GM19025 (cell line): ENCODE data around the gene MASTL.
"Not testable (repeated sequence)": the region's sequence is repeated elsewhere in the genome, so short reads cannot be mapped to it uniquely, and the experiment has no call there.

ENCODE experiments used
- ATAC-seq: cut with Tn5 transposase; IDR thresholded peaks from one replicate; pipeline ENCODE4 v1.9.1; 2021; ENCODE audit warnings: mild to moderate bottlenecking, low read depth, moderate library complexity; ENCODE audit not compliant: unreplicated experiment

Gene MASTL

DNA sequence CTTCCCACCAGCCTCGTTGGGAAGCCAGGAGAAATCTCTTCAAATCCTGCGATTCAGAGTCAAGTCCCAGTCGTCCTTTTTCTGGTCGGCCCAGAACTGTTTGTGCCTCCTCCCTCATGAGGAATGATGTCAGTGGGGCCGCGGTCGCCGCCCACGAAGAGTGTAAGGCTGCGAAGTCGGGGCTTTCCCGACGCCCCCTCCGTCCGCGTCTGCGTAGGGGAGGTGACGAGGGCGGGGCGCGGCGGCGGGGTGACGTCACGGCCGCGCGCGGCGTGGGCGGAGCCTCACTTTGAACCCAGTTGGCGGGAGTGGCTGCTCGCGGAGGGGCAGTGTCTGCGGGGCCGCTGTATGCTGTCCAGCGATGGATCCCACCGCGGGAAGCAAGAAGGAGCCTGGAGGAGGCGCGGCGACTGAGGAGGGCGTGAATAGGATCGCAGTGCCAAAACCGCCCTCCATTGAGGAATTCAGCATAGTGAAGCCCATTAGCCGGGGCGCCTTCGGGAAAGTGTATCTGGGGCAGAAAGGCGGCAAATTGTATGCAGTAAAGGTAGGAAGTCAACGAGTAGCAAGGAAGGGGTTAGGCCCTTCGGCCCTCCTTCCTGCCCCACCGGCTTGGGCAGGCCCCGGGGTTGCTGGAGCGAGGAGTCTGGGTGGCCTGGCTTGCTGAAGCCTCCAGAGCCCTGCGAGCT, at the start of gene MASTL:
Gene MASTL, plus strand, starts transcription at position 287 of the 689 bp plus-strand sequence. Its CDS starts 75 bp downstream, at position 362.
- ATAC-seq: peak; percentile 83

DNA sequence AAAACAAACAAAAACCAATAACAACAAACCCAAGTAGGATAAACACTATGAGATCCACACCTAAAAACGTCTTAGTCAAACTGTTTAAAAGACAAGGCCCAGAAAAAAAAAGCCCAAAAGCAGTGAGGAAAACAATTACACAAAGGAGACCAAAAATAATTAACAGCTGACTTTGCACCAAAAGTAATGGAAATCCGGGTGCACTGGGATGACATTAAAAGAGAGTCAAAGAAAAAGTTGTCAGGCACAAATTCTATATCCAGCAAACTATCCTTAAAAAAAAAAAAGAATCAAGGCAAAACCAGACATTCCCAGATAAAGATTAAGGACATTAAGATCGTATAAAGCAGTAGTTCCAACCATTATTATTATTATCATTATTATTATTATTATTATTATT, 47.0 kb upstream of the MASTL start:
- no peak for ATAC-seq

DNA sequence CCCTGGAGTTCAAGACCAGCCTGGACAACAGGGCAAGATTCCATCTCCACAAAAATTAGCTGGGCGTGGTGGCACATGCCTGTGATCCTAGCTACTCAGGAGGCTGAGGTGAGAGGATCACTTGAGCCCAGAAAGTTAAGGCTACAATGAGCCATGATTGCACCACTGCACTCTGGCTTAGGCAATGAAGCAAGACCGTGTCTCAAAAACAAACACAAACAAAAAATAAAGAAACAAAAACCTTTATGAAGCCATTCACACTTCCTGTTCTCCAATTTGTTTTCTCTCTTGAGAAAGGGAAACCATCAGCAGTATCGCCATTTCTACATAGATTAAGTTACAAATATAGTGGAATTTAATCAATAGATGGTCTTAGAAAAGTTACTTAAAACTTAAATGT, 20.8 kb upstream of the MASTL start:
- ATAC-seq: no peak

DNA sequence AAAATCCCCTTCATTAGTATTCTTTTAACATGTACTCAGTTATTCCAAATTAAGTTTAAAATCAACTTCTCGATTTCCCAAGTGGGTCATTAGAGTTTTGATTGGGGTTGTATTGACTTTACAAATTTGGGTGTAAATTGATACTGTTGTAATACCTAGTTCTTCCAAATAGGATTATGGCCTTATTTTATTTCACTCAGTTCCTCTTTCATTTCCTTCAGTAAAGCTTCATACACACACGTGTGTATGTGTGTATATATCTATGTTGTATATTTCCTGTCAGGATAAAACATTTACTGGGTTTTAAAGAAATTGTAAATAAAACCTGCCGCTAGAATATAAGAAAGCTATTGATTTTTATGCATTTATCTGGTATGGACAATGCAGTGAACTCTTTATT, 16.9 kb upstream of the MASTL start:
- no peak for ATAC-seq

DNA sequence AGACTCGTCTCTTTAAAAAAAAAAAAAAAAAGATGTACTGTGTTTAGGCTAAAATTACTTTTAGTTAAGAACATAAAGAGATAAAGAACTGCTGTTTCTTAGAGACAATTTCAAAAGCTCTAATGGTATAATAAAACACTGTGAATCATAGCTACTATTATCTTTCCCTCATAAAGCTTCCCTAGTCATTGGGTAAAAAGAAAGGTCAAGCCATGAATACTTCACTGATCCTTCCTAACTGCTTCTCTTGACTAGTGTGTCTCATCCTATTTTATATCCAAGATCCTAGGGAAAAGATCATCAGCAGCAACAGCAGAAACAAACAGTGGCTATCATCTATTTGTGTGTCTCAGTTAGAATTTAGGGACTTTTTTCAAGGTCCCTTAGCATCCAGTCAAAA, 11.5 kb upstream of the MASTL start:
- no peak for ATAC-seq

DNA sequence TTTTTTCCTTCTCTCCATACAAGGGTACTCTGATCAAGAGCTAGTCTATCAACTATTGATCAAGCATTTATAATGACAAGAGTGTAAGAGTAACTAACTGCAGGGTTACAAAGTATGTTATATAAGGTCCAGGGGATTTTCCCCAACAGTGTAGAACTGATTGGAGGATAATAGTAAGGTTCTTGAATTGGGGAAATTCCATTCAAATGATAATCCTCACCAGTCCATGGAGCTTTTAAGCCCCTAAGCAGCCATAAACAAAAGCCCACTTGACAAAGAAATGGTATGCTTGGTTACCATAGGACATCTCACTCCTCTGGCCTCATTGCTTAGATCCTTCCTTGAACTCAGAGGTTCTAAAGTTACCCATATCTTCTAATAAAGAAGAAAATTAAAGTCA, 9.2 kb upstream of the MASTL start:
- no peak for ATAC-seq

DNA sequence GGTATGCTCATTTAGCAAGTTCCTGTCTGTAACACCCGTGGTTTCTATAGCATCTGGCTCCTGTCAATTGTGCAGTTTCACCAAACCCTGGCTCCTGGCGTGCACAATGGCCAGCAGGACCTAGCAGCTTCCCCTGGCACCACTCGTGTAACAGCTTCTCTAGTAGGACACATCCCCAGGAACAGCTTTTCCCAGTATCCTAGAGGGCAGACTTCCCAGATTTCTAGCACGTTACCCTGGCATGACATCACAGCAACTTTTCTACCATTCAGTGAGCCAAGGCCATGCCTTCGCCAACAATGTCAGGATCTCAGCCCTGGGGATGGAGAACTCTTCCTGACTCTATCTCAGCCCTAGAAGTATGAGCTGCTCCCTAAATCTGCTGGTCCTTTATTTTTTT, 7.5 kb upstream of the MASTL start:
- ATAC-seq: no peak

DNA sequence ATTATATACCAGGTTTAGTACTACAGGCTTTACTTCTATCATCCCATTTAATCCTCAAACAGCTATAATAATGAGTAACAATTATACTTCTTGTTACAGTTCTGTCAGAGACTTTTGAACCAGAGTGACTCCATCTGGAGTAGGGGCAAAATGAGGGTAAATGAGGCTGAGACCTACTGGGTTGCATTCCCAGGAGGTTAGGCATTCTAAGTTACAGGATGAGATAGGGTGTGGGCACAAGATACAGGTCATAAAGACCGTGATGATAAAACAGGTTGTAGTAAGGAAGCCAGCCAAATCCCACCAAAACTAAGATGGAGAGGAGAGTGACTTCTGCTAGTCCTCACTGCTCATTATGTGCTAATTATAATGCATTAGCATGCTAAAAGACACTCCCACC, 4.9 kb upstream of the MASTL start:
- ATAC-seq: no peak

DNA sequence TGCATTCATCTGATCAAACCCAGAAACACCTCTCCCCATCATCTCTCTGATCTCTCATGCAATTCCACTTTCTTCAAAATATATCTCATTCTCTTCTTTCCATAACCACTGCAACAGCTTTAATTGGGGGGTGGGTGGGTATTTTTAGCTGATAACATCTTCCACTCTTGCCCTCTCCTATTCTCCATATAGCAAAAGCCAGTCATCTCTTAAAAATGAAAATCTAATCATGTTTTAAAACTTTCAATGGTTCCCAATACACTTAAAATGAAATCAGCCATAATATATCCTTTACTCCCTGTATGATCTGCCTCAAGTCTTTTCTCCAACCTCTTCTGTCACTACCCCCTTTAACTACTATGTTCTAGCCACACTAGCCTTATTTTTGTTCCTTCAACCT, 2.5 kb upstream of the MASTL start:
- ATAC-seq: no peak

DNA sequence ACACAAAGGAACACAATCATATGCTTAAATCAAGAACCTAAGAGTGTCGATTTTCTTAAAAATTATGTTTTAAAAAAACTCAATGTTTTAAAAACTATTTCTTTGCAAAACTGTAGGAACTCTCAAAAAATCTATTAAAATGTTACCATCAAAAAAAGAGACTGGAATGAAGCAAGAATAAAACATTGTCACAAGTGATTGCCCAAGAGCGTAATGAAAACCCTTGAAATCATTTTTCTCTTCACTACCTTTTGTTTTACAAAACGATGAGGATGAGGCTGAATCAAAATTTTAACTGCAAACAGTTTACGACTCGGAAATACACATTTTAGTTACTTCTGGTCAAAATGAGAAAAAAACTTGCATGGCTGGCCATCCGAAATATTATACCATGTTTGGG, 1.8 kb upstream of the MASTL start:
- ATAC-seq: no peak

DNA sequence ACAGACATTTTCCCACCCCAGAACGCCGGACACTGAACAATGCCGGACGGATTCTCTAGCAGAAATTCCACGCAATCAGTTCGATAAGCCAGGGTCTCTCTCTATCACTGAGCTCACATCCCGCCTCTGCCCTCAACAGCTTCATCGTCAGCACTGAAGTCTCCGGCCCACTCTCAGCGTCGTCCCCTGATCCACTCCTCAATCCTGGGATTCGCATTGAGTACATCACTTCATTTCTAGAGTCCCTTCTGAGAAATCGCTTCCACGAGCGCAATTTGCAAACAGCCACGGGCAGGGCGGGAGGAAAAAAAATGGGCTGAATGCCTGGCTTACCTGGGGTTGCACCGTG, 1.3 kb upstream of the MASTL start:
- peak; percentile 4 for ATAC-seq

DNA sequence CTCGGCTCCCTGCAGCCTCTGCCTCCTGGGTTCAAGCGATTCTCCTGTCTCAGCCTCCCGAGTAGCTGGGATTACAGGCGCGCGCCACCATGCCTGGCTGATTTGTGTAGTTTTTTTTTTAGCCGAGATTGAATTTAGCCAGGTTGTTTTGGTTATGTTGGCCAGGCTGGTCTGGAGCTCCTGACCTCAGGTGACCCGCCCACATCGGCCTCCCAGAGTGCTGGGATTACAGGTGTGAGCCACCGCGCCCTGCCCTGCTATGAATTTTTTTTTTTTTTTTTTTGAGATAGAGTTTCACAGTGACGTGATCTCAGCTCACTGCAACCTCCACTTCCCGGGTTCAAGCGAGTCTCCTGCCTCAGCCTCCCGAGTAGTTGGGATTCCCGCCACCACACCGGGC, 1.4 kb downstream of the MASTL start:
- ATAC-seq: not testable (repeated sequence)

DNA sequence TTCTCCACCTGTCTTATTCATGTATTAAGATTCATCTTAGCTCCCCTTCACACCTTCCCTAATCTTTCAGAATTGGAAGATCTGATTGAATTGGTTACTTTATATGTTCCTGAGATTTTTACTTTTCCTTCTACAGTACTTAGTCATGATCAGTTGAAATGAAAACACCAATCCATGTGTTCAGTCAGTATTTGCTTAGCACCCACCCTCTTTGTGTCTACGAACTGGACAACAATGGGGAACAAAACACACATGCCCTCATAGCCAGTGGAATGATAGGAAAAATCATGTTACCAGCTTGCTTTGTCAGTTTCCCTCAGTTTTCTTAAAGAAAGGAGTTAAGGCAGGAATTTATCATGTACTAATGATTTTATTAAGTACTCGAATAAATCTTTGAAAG, 2.0 kb downstream of the MASTL start:
- ATAC-seq: no peak

DNA sequence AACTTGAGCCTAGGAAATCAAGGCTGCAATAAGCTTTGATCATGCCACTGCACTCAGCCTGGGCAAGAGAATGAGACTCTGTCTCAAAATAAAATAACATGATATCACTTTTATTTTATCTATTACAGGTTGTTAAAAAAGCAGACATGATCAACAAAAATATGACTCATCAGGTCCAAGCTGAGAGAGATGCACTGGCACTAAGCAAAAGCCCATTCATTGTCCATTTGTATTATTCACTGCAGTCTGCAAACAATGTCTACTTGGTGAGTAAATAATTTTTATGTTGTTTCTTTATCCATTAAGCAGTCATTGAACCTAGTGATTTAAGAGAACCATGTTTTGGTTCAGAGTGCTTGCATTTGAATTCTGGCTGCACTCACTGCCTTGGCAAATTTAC, 3.3 kb downstream of the MASTL start:
- no peak for ATAC-seq

DNA sequence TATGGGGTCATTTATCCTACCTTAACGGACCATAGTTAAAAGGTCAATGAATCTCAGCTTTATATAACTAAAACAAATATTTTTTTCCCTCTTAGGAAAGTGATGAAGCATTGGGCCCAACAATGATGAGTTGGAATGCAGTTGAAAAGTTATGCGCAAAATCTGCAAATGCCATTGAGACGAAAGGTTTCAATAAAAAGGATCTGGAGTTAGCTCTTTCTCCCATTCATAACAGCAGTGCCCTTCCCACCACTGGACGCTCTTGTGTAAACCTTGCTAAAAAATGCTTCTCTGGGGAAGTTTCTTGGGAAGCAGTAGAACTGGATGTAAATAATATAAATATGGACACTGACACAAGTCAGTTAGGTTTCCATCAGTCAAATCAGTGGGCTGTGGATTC, 14.7 kb downstream of the MASTL start:
- ATAC-seq: no peak

DNA sequence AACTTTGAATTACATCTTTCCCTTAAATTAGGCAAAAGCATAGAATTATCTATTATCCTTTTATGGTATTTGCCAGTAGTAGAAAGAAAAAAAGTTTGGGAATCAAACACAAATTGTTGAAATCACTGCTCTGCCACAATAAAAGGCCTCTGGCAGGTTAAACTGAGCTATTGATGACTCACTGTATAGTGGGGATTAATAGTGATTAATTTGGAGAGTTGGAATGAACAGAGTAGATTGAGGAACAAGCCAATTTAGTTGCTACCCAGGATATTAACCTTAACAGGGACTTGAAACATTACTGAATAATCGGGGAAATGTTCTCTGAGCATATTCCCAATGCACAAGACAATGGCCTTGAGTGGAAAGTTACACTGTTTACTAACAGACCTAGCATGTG, 33.1 kb downstream of the MASTL start:
- ATAC-seq: no peak

DNA sequence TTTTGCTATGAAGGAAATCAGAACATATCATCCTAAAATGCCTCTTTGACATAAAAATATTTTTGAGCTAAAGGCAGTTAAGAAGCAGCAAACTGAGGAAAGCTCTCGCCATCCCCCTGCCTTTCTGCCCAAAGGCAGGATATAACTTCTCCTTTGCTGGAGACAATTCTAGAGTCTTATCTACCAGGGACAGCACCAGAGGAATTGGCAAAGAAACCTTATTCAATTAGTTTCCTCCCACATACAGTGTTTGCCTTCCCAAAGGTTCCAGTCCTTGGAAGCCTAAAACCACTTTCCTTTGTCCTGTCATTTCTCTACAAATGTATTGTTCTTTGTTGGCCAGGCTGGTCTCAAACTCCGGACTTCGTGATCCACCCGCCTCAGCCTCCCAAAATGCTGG, 33.7 kb downstream of the MASTL start:
- ATAC-seq: no peak

DNA sequence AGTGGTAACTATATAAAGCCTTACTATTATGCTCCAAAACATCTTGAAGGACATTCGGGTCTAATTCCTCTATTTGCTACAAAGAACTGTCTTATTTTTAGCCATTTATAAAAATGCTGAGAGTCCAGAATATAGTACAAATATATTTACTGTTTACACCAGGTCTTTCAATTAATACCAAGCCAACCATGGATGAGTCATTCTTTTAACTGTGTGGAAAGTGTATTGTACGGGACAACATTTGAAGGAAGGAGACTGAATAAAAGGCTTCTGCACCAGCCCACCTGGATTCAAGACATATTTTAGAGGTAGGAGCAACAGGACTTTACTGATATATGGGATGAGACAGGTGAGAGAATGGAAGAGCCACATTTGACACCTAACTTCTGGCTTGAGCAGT, 35.4 kb downstream of the MASTL start:
- ATAC-seq: no peak

DNA sequence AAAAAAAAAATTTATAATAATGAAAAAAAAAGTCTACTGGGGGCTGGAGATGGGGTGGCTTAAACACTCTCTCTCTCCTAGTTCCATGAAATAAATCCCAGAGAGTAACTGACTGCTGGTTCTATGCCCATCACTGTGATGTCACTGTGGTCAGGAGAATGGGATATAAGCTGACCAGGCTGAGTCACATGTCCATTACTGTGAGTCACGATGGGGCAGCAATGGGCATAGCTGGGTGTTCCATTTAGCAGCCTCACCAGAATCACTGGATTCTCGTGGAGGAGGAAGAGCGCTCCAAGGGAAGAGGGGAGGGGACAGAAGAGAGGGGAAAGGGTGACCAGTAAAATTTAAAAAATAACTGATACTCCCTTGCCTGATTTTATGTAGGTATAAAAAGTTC, 37.1 kb downstream of the MASTL start:
- ATAC-seq: no peak

DNA sequence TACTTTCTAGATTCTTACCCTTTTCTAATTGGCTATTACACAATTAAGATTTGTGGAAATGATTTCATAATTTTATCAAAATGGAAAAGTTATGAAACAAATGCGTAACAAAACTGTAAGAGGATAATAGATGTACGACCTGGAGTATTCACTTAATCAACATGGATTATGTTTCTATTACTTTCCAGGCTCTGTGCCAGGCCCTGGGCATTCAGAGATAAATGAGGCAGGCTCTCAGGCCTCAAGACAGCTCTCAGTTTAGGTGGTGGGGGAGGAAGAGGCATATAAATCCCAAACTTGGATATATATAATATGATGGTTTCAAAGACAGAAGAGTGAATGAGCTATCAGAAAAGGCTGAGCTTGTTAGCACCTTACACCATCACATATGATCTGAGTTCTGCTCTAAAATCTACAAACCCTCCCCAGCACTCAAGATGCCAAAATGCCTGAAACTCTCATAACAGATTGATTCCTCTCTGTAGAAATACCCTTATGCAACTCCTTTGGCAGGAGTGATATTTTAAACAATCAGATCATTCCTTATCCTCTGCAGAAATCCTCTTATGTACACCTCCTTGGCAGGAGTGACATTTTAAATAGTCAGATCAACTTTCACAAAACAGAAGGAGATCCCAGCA, 42.9 kb downstream of the MASTL start:
- no peak for ATAC-seq

DNA sequence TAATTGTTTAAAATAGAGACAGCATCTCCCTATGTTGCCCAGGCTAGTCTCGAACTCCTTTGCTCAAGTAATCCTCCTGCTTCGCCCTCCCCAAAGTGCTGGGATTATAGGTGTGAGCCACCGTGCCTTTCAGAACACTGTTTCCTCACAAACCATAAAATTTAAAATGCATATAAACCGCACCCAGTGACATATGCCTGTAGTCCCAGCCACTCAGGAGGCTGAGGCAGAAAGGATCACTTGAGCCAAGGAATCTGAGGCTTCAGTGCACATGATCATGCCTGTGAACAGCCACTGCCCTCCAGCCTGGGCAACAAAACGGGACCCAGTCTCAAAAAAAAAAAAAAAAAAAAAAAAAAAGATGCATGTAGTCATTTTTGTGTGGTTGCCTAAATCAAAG, 48.7 kb downstream of the MASTL start:
- no peak for ATAC-seq

DNA sequence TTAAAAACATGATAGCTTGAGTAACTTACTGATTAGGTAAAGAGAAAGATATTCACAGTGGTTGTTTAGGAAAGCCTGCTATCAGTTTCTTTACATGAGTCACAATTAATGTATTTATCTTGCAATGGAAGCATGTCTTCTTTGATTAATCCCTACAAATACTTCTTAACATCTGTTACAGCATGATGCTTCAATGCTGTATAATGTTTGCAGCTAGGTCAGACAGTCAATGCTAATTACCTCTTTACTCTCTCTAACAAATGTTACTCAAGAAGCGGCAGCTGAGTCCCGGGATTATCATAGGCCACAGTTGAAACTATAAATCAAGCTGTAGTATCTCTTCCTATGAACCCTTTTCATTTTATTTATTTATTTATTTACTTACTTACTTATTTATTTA, 52.2 kb downstream of the MASTL start:
- ATAC-seq: no peak

DNA sequence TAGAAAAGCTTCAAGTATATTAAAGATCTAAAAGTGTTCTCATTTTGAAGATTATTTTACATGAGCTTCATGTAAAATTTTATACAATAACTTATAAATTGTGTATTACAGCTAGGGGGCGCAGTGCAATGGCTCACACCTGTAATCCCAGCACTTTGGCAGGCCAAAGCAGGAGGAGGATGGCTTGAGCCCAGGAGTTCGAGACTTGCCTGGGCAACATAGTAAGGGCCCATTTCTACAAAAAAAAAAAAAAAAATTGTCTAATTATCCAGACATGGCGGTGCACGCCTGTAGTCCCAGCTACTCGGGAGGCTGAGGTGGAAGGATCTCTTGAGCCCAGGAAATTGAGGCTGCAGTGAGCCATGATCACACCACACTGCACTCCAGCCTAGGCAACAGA, 68.8 kb downstream of the MASTL start:
- no peak for ATAC-seq
